Measurements from ENCODE around the gene PARD3B. TPM values are rescaled to one million over a fixed set of nuclear protein-coding genes. Genes with fewer than 3 reads are reported as not detected.

The PARD3B gene
- total RNA-seq, 1 experiment from 2014 or later: 10.1 TPM

- intact Hi-C loops (cut with micrococcal nuclease; ENCODE audit: unreplicated experiment): no loop called here
- Mint-ChIP-seq H3K27ac (ENCODE audit: unreplicated experiment) (no peak overlapping the region), H3K27me3 (ENCODE audit: unreplicated experiment) (no peaks in the 10 kb centered on the region), H3K36me3 (ENCODE audit: insufficient read depth, unreplicated experiment) (no peaks in the 10 kb centered on the region), H3K9me3 (ENCODE audit: low read depth, unreplicated experiment) (no peaks in the 10 kb centered on the region), H3K4me1 (ENCODE audit: low read depth, unreplicated experiment) (no peaks in the 10 kb centered on the region), H3K4me3 (ENCODE audit: low read depth, unreplicated experiment) (no peak overlapping the region)
- CTCF ChIA-PET: no interaction called here
- TF ChIP-seq CTCF (IDR thresholded peaks at IDR 0.05; ENCODE audit: unreplicated experiment): no peak
- no peak for DNase-seq
- no TSS peak for BruUV-seq (replicated peaks)
Measured at GRCh38 chr2:204913854-204914464, 368.7 kb downstream of the PARD3B start.

- CTCF ChIA-PET: no interaction called here
- H3K9me3 Mint-ChIP-seq (ENCODE audit: low read depth, unreplicated experiment): no peaks in the 10 kb centered on the region
- H3K36me3 Mint-ChIP-seq (ENCODE audit: insufficient read depth, unreplicated experiment): no peaks in the 10 kb centered on the region
- TF ChIP-seq CTCF (IDR thresholded peaks at IDR 0.05; ENCODE audit: unreplicated experiment): no peak
- no peak for DNase-seq
- no peak overlapping the region for H3K27ac Mint-ChIP-seq (ENCODE audit: unreplicated experiment)
- BruUV-seq (replicated peaks): no TSS peak
- no peaks in the 10 kb centered on the region for H3K4me1 Mint-ChIP-seq (ENCODE audit: low read depth, unreplicated experiment)
- no peaks in the 10 kb centered on the region for H3K27me3 Mint-ChIP-seq (ENCODE audit: unreplicated experiment)
- intact Hi-C loops (cut with micrococcal nuclease; ENCODE audit: unreplicated experiment): no loop called here
- no peak overlapping the region for H3K4me3 Mint-ChIP-seq (ENCODE audit: low read depth, unreplicated experiment)
Measured at GRCh38 chr2:204914708-204915107, 369.4 kb downstream of the PARD3B start.

- no TSS peak for BruUV-seq (replicated peaks)
- intact Hi-C loops (cut with micrococcal nuclease; ENCODE audit: unreplicated experiment): no loop called here
- Mint-ChIP-seq H3K9me3 (ENCODE audit: low read depth, unreplicated experiment) (no peaks in the 10 kb centered on the region), H3K4me1 (ENCODE audit: low read depth, unreplicated experiment) (no peaks in the 10 kb centered on the region), H3K27me3 (ENCODE audit: unreplicated experiment) (no peaks in the 10 kb centered on the region), H3K36me3 (ENCODE audit: insufficient read depth, unreplicated experiment) (no peaks in the 10 kb centered on the region), H3K4me3 (ENCODE audit: low read depth, unreplicated experiment) (no peak overlapping the region), H3K27ac (ENCODE audit: unreplicated experiment) (no peak overlapping the region)
- TF ChIP-seq CTCF (IDR thresholded peaks at IDR 0.05; ENCODE audit: unreplicated experiment): no peak
- no peak for DNase-seq
- CTCF ChIA-PET: no interaction called here
Measured at GRCh38 chr2:204917089-204917701, 371.9 kb downstream of the PARD3B start.

GRCh38 chr2:204920776-204921175, 375.5 kb downstream of the PARD3B start:
- CTCF ChIA-PET: no interaction called here
- Mint-ChIP-seq H3K4me1 (ENCODE audit: low read depth, unreplicated experiment) (no peaks in the 10 kb centered on the region), H3K36me3 (ENCODE audit: insufficient read depth, unreplicated experiment) (no peaks in the 10 kb centered on the region), H3K9me3 (ENCODE audit: low read depth, unreplicated experiment) (no peaks in the 10 kb centered on the region), H3K4me3 (ENCODE audit: low read depth, unreplicated experiment) (no peak overlapping the region), H3K27me3 (ENCODE audit: unreplicated experiment) (no peaks in the 10 kb centered on the region), H3K27ac (ENCODE audit: unreplicated experiment) (no peak overlapping the region)
- intact Hi-C loops (cut with micrococcal nuclease; ENCODE audit: unreplicated experiment): no loop called here
- DNase-seq: no peak
- TF ChIP-seq CTCF (IDR thresholded peaks at IDR 0.05; ENCODE audit: unreplicated experiment): no peak
- no TSS peak for BruUV-seq (replicated peaks)
